ENCODE data around the gene HOXD10.

The HOXD10 gene

GRCh38 chr2:176137252-176137580, 20.6 kb downstream of the HOXD10 start:
- DNase-seq = no peak

GRCh38 chr2:176137906-176138305, 21.3 kb downstream of the HOXD10 start:
- DNase-seq = no peak

- no peak for DNase-seq
Measured at GRCh38 chr2:176138526-176138922, 21.9 kb downstream of the HOXD10 start.

- no peak for DNase-seq
Measured at GRCh38 chr2:176138923-176139660, 22.5 kb downstream of the HOXD10 start.

GRCh38 chr2:176139661-176140512, 23.3 kb downstream of the HOXD10 start:
- no peak for DNase-seq

- DNase-seq = peak; percentile 54
Measured at GRCh38 chr2:176140513-176141317, 24.1 kb downstream of the HOXD10 start.

GRCh38 chr2:176142281-176142680, 25.7 kb downstream of the HOXD10 start:
- DNase-seq = no peak

GRCh38 chr2:176145085-176145969, 28.7 kb downstream of the HOXD10 start:
- DNase-seq = no peak

- DNase-seq = no peak
Measured at GRCh38 chr2:176146101-176146500, 29.5 kb downstream of the HOXD10 start.

- no peak for DNase-seq
Measured at GRCh38 chr2:176146645-176147044, 30.1 kb downstream of the HOXD10 start.

GRCh38 chr2:176147210-176147799, 30.7 kb downstream of the HOXD10 start:
- no peak for DNase-seq

- no peak for DNase-seq
Measured at GRCh38 chr2:176147800-176148496, 31.4 kb downstream of the HOXD10 start.

GRCh38 chr2:176148751-176149421, 32.3 kb downstream of the HOXD10 start:
- DNase-seq = no peak

- no peak for DNase-seq
Measured at GRCh38 chr2:176149481-176149938, 32.9 kb downstream of the HOXD10 start.

GRCh38 chr2:176149939-176150583, 33.5 kb downstream of the HOXD10 start:
- no peak for DNase-seq

GRCh38 chr2:176150584-176151441, 34.2 kb downstream of the HOXD10 start:
- no peak for DNase-seq

GRCh38 chr2:176151442-176152287, 35.1 kb downstream of the HOXD10 start, which contains the start of gene HOXD4:
HOXD4 (plus strand) TSS chr2:176151550; CDS start chr2:176151634, 84 bp downstream.
- no peak for DNase-seq
